DMS153 treated with DMSO at 0.1 percent for 48 hours (cell line): ENCODE measurements around the gene ACSL1.
"Not testable (repeated sequence)": the region's sequence is repeated elsewhere in the genome, so short reads cannot be mapped to it uniquely, and the experiment has no call there.

Experiments
- DNase-seq: peaks from one replicate; lab custom pipeline; 2025; ENCODE audit not compliant: unreplicated experiment; lab: John Stamatoyannopoulos, UW

Gene ACSL1

DNA sequence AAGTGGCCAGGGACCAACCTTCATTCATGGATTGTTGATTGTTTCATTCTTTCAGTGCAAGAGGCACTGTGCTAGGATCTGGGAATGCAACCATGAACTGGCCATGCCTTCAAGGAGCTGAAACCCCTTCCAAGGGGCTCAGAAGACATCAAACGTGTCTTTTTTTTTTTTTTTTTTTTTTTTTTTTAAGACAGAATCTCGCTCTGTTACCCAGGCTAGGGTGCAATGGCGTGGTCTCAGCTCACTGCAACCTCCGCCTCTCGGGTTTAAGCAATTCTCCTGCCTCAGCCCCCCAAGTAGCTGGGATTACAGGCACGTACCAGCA lies 13.3 kb upstream of the ACSL1 start:
- DNase-seq, result not testable (repeated sequence)

GRCh38 chr4:184838249-184839074 lies 12.7 kb upstream of the ACSL1 start:
- DNase-seq, result peak; percentile 5

- DNase-seq, result no peak
Observed at GRCh38 chr4:184836613-184837012, 10.8 kb upstream of the ACSL1 start.

DNA sequence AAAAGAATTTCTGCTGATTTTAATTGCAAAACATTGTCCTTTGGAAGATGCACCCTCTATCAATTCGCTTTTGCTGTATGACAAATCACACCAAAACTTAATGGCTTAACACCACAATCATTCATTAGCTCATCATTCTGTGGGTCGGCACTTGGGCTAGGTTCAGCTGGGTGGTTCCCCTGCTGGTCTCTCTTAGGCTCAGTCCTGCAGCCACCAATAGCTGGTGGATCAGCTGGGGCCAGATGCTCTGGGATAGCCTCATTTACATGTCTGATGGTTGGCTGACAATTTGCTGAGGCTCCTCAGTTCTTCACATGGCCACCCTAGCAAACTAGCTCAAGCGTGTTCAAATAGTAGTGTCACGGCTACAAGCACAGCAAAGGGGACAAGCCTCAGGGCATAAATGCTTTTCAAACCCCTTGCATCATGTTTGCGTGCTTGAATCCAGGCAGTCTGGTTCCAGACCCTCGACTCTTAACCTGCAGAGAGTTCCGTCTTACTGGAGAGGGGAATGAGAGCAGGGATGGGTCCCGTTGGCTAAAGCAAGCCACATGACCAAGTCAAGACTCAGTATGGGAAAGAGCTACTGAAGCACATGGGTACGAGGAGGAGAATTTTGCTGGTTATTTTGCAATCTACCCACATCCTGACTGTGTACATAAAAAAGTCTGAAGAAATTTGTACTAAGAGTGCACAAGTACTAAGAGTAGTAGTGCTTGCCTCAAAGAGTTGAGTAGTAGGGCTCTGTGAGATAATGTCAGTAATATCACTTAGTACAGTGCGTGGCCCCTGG lies 7.5 kb upstream of the ACSL1 start:
- no peak for DNase-seq

DNA sequence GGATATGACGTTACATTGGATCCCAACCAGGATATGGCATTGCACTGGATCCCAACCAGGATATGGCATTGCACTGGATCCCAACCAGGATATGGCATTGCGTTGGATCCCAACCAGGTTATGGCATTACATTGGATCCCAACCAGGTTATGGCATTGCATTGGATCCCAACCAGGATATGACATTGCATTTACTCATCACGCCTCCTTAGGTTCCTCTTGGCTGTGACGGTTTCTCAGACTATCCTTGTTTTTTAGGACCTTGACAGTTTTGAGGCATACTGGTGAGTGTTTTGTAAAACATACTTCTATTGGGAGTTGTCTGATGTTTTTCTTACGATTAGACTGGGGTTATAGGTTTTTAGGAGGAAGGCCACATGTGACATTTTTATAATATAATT lies 5.4 kb upstream of the ACSL1 start:
- no peak for DNase-seq

DNA sequence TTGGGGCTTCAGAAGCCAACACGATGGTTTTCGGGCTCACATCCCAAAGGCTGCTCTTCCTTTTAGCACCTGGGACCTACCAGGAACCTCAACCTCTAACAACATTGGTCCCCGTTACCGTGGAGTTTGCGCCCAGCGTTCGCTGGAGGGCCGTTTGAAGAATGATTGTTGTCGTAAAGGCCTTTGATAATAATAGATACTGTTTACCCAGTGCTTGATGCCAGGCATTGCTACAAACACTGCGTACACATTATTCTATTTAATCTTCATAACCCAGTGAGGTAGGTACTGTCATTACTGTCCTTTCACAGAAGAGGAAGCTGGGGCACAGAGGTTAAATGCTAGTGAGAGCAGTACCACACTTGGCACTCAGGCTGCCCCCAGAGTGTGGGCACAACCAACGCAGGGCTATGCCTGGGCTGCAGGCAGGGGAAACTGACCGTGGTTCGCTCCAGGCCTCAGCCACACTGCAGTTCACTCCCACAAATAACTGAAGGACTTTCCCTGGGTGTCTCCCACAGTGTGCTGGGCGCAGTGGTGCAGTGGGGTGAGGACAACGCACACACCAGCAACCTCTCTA lies 1.0 kb upstream of the ACSL1 start:
- no peak for DNase-seq

DNA sequence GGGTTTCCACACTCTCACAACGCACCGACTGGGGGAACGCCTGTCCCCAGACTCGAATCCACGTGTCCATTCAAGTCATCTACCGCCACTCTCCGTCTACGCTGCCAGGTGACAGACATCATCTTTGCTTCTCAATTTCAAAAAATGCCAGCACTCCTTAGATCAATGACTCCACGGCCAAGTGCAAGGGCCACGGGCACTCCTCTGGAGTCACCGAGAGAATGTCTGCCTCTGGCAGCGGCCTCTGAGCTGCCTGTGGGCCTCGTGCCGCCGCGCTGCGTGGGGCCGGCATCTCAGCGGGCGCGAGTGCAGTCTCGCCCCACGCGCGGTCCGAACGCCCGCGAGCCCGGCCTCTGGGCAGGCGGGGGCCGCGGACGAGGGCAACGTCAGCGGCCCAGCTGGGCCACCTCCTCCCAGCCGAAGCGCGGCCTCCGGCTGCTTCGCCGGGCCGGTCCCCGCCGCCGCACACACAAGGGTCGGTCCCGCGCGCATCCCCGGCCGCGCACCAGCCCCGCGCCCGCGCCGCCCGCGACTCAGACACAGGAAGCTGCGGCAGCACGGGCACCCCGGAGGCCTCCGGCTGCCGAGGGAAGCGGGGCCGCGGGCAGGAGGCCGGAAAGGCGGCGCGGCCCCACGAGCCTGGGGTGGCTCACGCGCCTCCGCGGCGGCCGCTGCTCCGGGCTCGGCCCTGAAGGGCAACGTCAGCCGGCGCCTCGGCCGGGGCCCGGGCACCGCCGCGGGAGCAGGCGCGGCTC lies 450 bp downstream of the ACSL1 start:
- no peak for DNase-seq

GRCh38 chr4:184824776-184825084 lies 1.0 kb downstream of the ACSL1 start:
- no peak for DNase-seq

- no peak for DNase-seq
Observed at GRCh38 chr4:184824081-184824775, 1.5 kb downstream of the ACSL1 start.

GRCh38 chr4:184823014-184823413 lies 2.8 kb downstream of the ACSL1 start:
- DNase-seq, result no peak

DNA sequence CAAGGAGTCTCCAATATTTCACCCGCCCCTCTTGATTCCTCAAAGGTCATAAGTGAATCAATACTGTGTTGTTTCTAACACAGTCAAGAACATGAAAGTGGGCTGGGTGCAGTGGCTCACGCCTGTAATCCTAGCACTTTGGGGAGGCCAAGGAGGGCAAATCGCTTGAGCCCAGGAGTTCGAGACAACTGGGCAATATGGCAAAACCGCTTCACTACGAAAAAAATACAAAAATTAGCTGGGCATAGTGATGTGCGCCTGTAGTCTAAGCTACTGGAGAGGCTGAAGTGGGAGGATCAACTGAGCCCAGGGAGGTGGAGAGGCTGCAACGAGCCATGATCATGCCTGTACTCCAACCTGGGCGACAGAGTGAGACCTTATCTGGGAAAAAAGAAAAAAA lies 3.4 kb downstream of the ACSL1 start:
- no peak for DNase-seq

- no peak for DNase-seq
Observed at GRCh38 chr4:184821242-184821641, 4.5 kb downstream of the ACSL1 start.

DNA sequence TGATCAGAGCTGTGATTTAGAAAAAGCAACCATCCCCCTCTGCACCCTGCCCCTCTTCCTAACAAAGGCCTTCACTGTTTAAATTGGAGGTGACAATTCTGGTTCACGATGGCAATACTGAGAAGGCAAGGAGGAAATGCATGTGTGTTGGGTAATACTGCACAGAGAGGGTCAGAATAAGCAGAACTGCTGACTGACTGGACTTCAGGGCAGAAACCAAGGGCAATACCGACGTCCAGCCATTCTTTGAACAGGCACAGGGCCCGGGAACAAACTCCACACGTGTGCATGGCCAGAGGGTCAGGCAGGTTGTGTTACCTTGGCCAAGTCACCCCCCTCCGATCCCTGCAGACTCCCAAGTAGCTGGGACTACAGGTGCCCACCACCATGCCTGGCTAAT lies 6.0 kb downstream of the ACSL1 start:
- no peak for DNase-seq

DNA sequence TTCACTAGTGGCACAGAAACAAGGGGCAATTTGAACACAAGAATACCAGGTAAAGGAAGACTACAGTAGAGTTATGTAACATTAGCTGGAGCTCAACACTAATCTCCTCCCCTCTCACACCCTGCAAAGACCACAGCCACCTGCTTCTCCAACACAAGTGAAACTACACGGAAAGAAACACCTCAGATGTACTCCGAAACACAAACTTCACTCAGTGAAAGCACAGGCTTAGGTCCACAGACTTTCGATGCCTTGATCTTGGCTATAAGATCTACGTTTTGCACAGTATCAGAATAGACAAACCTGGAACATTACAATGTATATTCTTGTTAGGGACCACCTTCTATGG lies 7.6 kb downstream of the ACSL1 start:
- DNase-seq, result no peak

GRCh38 chr4:184817494-184818215 lies 8.1 kb downstream of the ACSL1 start:
- no peak for DNase-seq

DNA sequence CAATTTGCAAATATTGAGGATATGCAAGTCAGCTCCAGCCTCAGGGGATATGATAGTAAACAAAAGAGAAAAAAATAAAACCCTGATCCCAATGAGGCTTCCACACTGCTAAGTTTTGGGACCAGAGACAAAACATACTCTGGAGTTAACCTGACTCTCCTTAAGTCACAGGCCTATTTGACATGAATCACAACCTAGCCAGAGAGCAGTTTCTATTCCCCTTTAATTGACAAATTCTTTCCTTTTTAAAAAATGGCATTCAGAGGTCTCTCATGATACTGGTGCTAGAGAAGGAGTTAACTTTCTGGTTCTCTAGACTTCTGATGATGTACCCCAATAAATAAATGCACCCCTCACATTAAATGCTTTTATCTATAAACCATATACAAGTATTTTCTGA lies 8.8 kb downstream of the ACSL1 start:
- no peak for DNase-seq

GRCh38 chr4:184815046-184815877 lies 10.5 kb downstream of the ACSL1 start:
- peak; percentile 88 for DNase-seq

DNA sequence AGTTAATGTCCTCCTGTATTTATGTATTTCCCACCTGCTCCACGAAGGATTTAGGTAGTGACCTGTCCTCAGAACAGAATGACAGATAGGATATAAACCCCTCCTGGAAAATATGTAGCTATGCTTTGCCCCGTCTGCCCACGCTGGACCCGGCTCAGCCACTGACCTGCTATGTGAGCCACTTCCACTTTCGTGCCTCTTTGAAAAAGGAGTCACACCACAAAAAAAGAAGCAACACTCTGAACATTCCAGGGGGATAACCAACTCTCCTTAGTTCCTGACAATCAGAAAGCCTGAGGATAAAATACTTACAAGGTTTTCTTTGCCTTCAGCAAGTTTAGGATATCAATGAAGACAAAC lies 11.1 kb downstream of the ACSL1 start:
- no peak for DNase-seq

GRCh38 chr4:184812651-184813181 lies 13.1 kb downstream of the ACSL1 start:
- DNase-seq, result no peak

- DNase-seq, result no peak
Observed at GRCh38 chr4:184812199-184812542, 13.6 kb downstream of the ACSL1 start.
